Left renal pelvis (tissue), 4 donors: ENCODE measurements around the gene NET1. TPM values are rescaled to one million over a fixed set of nuclear protein-coding genes. Genes with fewer than 3 reads are reported as not detected.

Experiments used
- DNase-seq, 4 donors: peaks; one replicate each; pipeline ENCODE4 v3.0.0-alpha.2; 2013; ENCODE audit warnings: low read depth in 4 of 4, low spot score in 3 of 4
- polyA plus RNA-seq, 4 donors: library from polyadenylated mRNA; unstranded; fragments of 120-200 nt; gene quantifications; one replicate each; pipeline ENCODE4 v1.2.1, GENCODE V29; 2013; ENCODE audit not compliant: insufficient read length in 4 of 4

Gene NET1
- polyA plus RNA-seq, 4 donors, result 39.6 to 148 (median 133) TPM

DNA sequence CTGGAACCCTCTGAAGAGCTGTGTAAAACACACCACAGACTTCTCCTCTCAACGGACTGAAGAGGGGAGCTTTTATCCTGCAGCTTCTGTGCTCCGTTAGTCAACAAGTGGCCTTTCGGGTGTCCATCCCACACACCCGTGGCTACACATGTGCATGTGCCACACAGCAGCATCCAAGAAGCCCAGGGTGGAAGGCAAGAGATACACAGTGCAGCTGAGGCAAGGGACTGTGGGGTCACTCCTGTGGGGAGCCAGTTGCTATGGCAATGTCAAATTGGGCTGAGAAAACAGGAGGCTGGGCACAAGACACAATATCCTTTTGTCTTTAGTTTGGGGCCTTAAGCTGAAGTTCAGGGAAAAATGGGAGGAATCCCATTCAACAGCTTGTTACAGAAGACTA, 28.7 kb downstream of the NET1 start:
- DNase-seq, result no peak

- DNase-seq, result no peak
Observed at GRCh38 chr10:5442065-5442989, 30.0 kb downstream of the NET1 start.

DNA sequence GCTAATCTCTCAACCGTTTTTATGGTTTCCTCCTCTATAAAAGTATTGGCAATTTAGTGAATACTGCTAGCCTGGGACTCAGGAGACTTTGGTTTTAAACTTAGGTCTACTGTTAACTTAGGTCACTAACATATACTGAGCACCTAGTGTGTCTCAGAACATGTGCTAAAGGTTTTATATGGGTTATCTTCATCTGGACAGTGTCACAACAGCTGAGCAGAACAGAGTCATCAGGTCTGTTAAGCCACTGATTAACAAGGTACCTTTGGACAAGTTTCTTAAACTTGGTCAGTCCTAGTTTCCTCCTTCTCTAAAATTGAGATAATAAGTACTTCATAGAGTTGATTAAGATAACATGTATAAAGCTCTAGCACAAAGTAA, 30.6 kb downstream of the NET1 start:
- DNase-seq, result no peak

DNA sequence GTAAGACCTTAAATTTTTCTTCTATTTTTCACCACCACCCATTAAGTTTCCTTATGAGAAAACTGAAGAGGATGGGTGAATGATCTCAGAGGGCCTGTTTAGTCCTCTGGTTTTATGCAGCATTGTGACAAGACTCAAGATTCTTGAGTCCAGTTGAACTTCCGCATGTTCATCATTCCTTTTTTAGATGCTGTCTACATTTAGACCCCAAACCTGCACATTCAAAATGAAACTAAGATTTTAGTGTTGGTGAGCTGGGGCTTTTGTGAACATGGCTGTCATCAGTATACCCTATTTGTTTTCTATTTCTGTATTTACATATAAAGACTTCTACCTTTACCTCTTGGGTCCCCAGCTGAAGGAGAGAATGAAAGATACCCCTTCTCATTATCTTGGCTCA, 31.1 kb downstream of the NET1 start:
- no peak for DNase-seq

DNA sequence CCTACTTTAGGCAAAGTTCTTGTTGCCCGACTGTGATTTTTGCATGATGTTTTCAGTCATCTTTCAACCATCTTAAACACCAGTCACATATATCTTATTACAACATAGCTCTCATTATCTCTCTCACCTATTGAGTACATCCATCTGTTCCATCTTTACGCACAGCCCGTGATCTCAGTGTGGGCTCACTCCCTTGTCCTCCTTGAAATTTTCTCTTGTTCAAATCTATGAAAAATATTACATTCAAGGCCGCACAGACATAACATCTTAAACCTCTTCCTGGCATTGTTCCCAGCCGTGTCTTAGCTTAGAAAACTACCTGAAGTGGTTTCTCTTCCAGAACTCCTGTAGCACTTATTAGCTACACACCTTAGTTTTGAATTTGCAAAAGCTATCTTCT, 32.6 kb downstream of the NET1 start:
- DNase-seq, result no peak

GRCh38 chr10:5446390-5446926, 34.1 kb downstream of the NET1 start:
- DNase-seq, result peak; percentile 74 to 84 (median 80)

GRCh38 chr10:5447056-5447455, 34.7 kb downstream of the NET1 start:
- DNase-seq, result no peak

- no peak for DNase-seq
Observed at GRCh38 chr10:5447611-5448071, 35.3 kb downstream of the NET1 start.

DNA sequence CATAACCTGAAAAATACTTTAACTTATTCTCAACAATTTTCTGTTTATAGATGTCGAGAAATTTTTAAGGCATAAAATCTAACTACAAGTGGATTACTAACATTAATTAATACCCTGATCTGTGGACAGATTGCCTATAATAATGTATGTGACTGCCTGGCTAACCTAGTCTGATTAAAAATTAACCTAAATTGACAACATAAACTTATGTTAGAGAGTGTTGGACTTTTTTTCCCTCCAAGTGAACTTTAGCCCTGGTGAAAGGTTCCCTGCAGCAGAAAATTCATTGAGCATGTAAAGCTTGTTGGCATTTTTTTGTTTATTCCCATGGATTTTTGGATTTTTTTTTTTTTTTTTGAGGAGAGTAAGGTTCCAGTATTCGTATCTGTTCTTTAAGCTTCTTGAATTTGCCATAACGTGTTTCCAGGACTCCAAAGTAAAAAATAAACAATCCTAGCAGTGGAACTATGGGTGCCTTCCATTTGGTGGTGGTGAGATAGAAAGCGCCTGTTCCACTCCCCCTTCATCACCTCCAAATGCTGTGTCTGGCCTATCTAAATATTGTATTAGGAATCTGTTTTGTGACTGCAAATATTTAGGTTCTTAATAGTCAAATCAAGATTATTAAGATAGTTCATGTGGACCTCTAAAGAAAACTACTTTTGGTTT, 36.1 kb downstream of the NET1 start:
- no peak for DNase-seq

DNA sequence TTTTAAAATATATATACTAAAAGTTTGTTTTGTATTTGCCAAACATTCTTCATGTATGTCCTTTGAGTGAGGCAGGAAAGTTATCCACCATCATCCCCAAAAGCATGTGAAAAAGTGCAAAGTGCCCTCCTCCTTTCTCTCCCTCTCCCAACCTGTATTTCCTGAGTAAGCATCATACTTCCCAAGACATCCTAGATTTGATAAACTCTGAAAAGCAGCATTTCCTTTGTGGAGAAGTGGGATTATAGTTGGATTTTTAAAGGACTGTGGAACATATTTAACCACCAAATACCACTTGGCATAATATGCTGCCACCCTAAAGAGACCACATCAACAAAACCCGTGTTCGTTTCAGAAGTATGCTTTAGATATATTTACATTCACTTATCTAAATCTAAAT, 36.9 kb downstream of the NET1 start:
- DNase-seq, result no peak

- DNase-seq, result no peak
Observed at GRCh38 chr10:5449823-5450222, 37.5 kb downstream of the NET1 start.

GRCh38 chr10:5450605-5451384, 38.4 kb downstream of the NET1 start:
- DNase-seq, result no peak

- no peak for DNase-seq
Observed at GRCh38 chr10:5453749-5454489, 41.6 kb downstream of the NET1 start.

DNA sequence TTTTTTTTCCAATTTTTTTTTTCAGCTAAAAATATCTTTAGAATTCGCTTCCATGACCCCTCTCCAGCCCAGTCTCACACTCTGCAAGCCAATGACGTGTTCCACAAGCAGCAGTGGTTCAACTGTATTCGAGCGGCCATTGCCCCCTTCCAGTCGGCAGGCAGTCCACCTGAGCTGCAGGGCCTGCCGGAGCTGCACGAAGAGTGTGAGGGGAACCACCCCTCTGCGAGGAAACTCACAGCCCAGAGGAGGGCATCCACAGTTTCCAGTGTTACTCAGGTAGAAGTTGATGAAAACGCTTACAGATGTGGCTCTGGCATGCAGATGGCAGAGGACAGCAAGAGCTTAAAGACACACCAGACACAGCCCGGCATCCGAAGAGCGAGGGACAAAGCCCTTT, 44.2 kb downstream of the NET1 start:
- DNase-seq, result no peak

GRCh38 chr10:5457741-5458140, 45.4 kb downstream of the NET1 start:
- no peak for DNase-seq

DNA sequence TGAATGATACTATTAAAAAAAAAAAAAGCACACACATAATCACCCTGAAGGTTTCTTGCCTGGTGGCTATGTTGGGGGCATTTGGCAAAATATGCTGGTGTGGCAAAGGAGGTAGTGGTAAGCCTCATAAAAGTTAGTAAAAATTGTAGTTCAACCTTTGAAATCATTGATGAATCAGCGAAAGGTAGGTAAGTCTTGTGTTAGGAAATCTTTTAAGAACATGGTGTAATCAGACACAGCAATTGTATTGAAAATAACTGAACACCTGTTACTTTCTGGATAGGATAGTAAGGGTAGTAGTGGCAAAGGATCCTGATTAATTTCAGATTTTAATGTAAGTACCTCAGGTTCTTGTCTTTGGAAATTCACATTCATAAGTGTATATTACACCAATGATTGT, 46.1 kb downstream of the NET1 start:
- no peak for DNase-seq

GRCh38 chr10:5458949-5459747, 46.8 kb downstream of the NET1 start:
- DNase-seq, result no peak

DNA sequence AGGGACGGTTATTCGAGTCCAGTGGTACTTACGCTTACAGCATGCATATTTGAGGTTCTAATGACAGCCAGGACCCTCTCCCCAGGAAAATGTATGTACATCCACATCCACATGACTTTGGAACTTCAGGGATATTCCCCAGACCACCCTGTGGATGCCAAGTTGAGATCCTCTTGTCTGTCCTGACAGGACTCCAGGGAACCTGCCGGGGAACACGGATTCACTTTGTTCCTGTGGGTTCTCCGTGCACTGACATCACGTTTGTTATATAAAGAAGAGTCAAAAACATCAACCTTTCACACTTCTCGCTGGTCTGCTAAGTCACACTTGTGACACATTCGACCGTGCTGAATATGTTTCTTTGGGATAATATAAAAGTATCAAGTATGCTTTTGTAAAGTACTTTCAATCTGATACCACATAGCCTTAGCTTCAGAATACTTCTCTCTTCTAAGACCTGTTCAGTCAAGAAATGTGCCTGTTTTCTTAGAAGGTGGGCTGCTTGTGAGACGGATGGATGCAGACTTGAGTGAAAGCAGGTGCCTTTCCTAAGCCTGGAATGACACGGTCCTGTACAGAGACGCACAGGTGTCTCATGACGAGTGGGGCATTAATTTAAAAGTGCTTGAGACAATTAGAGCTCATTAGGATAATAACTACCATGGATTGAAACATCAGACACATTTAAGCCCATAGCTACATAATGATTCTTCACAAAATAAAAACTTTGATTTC, 48.3 kb downstream of the NET1 start:
- DNase-seq, result no peak

- DNase-seq, result no peak
Observed at GRCh38 chr10:5461203-5461588, 48.8 kb downstream of the NET1 start.
